Fibroblast of lung (primary cell): ENCODE measurements around the gene BLOC1S4.

Experiments
- CTCF ChIP-seq, 2 donors: IDR thresholded peaks in 1 of 2; conservative IDR thresholded peaks in 1 of 2; 1 replicate in 1 of 2; 2 replicates in 1 of 2; pipeline ENCODE4 v1.5.1; 2011 to 2012; ENCODE audit warnings: low read length in 2 of 2, control low read depth in 1 of 2, inconsistent platforms in 1 of 2, low read depth in 1 of 2, mild to moderate bottlenecking in 1 of 2
- EZH2 ChIP-seq: IDR thresholded peaks from 2 replicates; pipeline ENCODE4 v1.5.1; 2012; ENCODE audit warnings: low read length, control low read depth, mild to moderate bottlenecking; ENCODE audit errors: missing control alignments

GRCh38 chr4:6706173-6706572 is 9.8 kb upstream of the BLOC1S4 start:
- no peak for TF ChIP-seq EZH2
- TF ChIP-seq CTCF (conservative IDR thresholded peaks at IDR 0.05 in 1 of 2, IDR thresholded peaks at IDR 0.05 in 1 of 2; ENCODE audit: low read depth in 1 of 2, low read length in 2 of 2): no peak
